DND-41 (cell line): ENCODE measurements around the gene WDR11.

Experiments
- ATAC-seq: fragments of 200-7000 bp; cut with Tn5 transposase; 3 replicates; pipeline ENCODE4 v1.9.1; 2021; ENCODE audit warnings: low read depth; ENCODE audit not compliant: insufficient read depth
- DNase-seq: peaks from one replicate; pipeline ENCODE4 v3.0.0-alpha.2; 2020
- H2AFZ ChIP-seq: 2 replicates; pipeline ENCODE4 v1.6.0; 2012; ENCODE audit warnings: low read depth, low read length
- H3K27ac ChIP-seq: 2 replicates; pipeline ENCODE4 v1.5.1; 2012; ENCODE audit warnings: low read length, inconsistent platforms
- H3K27me3 ChIP-seq: fragments of 200-600 bp; sonication (generic); 2 replicates; pipeline ENCODE4 v1.6.0; 2012; ENCODE audit warnings: low read length, mild to moderate bottlenecking, inconsistent platforms; ENCODE audit not compliant: insufficient read depth, poor library complexity
- H3K36me3 ChIP-seq: 2 replicates; pipeline ENCODE4 v1.5.1; 2012; ENCODE audit warnings: low read length, inconsistent platforms; ENCODE audit not compliant: insufficient read depth
- H3K4me1 ChIP-seq: 2 replicates; pipeline ENCODE4 v1.5.1; 2012; ENCODE audit warnings: mild to moderate bottlenecking, low read length; ENCODE audit not compliant: insufficient read depth
- H3K4me2 ChIP-seq: 2 replicates; pipeline ENCODE4 v1.6.0; 2012; ENCODE audit warnings: mild to moderate bottlenecking, moderate library complexity, low read length, inconsistent platforms; ENCODE audit not compliant: insufficient read depth
- H3K4me3 ChIP-seq, 2 experiments: fragments of 200-600 bp in 1 of 2; shearing (Covaris generic) in 1 of 2; 2 replicates each; pipeline ENCODE4 v1.5.1; 2012 to 2016; ENCODE audit warnings: inconsistent platforms in 2 of 2, low read length in 2 of 2, mild to moderate bottlenecking in 2 of 2, low read depth in 1 of 2, moderate library complexity in 1 of 2
- H3K79me2 ChIP-seq: 2 replicates; pipeline ENCODE4 v1.6.0; 2012; ENCODE audit warnings: low read length, inconsistent platforms; ENCODE audit not compliant: insufficient read depth
- H3K9ac ChIP-seq: 2 replicates; pipeline ENCODE4 v1.6.0; 2012; ENCODE audit warnings: low read depth, mild to moderate bottlenecking, inconsistent platforms, low read length, moderate library complexity
- H3K9me3 ChIP-seq: 2 replicates; pipeline ENCODE4 v1.5.1; 2012; ENCODE audit warnings: low read length, moderate library complexity, mild to moderate bottlenecking, inconsistent platforms; ENCODE audit not compliant: insufficient read depth, severe bottlenecking
- H4K20me1 ChIP-seq: 2 replicates; pipeline ENCODE4 v1.6.0; 2012; ENCODE audit warnings: low read length; ENCODE audit not compliant: insufficient read depth
- CTCF ChIP-seq: IDR thresholded peaks from 2 replicates; pipeline ENCODE4 v1.5.1; 2012; ENCODE audit warnings: borderline replicate concordance, low read length, moderate library complexity, mild to moderate bottlenecking; ENCODE audit not compliant: poor library complexity, severe bottlenecking; ENCODE audit errors: extremely low read depth
- EZH2 ChIP-seq: IDR thresholded peaks from 3 replicates; pipeline ENCODE4 v1.6.1; 2012; ENCODE audit warnings: borderline replicate concordance, low read depth, mild to moderate bottlenecking, moderate library complexity, low read length, inconsistent platforms; ENCODE audit not compliant: severe bottlenecking

The WDR11 gene

GRCh38 chr10:120948889-120949608 lies 97.9 kb downstream of the WDR11 start:
- no peaks in the 10 kb centered on the region for H3K4me1 ChIP-seq
- no peak for ATAC-seq
- no peak overlapping the region for H3K4me3 ChIP-seq
- H3K27ac ChIP-seq, result no peak overlapping the region
- no peaks in the 10 kb centered on the region for H3K27me3 ChIP-seq
- H3K4me2 ChIP-seq, result no peak overlapping the region
- no peak overlapping the region for H2AFZ ChIP-seq
- no peaks in the 10 kb centered on the region for H3K36me3 ChIP-seq
- no peaks in the 10 kb centered on the region for H3K9me3 ChIP-seq
- H3K9ac ChIP-seq, result no peak overlapping the region
- no peaks in the 10 kb centered on the region for H4K20me1 ChIP-seq
- no peak for TF ChIP-seq EZH2
- no peak for TF ChIP-seq CTCF
- H3K79me2 ChIP-seq, result no peaks in the 10 kb centered on the region
- no peak for DNase-seq

- H3K27ac ChIP-seq, result no peak overlapping the region
- no peaks in the 10 kb centered on the region for H3K79me2 ChIP-seq
- H4K20me1 ChIP-seq, result no peaks in the 10 kb centered on the region
- no peaks in the 10 kb centered on the region for H3K4me1 ChIP-seq
- no peak for DNase-seq
- no peak overlapping the region for H3K9ac ChIP-seq
- ATAC-seq, result no peak
- TF ChIP-seq EZH2, result no peak
- no peak for TF ChIP-seq CTCF
- no peak overlapping the region for H2AFZ ChIP-seq
- no peaks in the 10 kb centered on the region for H3K36me3 ChIP-seq
- H3K4me2 ChIP-seq, result no peak overlapping the region
- H3K27me3 ChIP-seq, result no peaks in the 10 kb centered on the region
- H3K9me3 ChIP-seq, result no peaks in the 10 kb centered on the region
- no peak overlapping the region for H3K4me3 ChIP-seq
These were observed 98.5 kb downstream of the WDR11 start for GRCh38 chr10:120949609-120950031.

- no peak overlapping the region for H3K4me3 ChIP-seq
- DNase-seq (no peak), ATAC-seq (no peak)
- H3K79me2 ChIP-seq, result no peaks in the 10 kb centered on the region
- H3K36me3 ChIP-seq, result no peaks in the 10 kb centered on the region
- no peak overlapping the region for H3K9ac ChIP-seq
- no peaks in the 10 kb centered on the region for H3K4me1 ChIP-seq
- no peaks in the 10 kb centered on the region for H3K27me3 ChIP-seq
- H4K20me1 ChIP-seq, result no peaks in the 10 kb centered on the region
- TF ChIP-seq EZH2 (no peak), CTCF (no peak)
- no peak overlapping the region for H3K27ac ChIP-seq
- H3K4me2 ChIP-seq, result no peak overlapping the region
- H3K9me3 ChIP-seq, result no peaks in the 10 kb centered on the region
- H2AFZ ChIP-seq, result no peak overlapping the region
These were observed 98.9 kb downstream of the WDR11 start for GRCh38 chr10:120950051-120950561.
